ENCODE measurements around the gene B4GALT2. TPM values are rescaled to one million over a fixed set of nuclear protein-coding genes. Genes with fewer than 3 reads are reported as not detected.

B4GALT2 gene
- total and polyA plus RNA-seq, 2 of the 8 experiments (the other 6 are each of a cell fraction or from before 2014, with no cell fraction given), result 56.5 to 121 TPM

DNA sequence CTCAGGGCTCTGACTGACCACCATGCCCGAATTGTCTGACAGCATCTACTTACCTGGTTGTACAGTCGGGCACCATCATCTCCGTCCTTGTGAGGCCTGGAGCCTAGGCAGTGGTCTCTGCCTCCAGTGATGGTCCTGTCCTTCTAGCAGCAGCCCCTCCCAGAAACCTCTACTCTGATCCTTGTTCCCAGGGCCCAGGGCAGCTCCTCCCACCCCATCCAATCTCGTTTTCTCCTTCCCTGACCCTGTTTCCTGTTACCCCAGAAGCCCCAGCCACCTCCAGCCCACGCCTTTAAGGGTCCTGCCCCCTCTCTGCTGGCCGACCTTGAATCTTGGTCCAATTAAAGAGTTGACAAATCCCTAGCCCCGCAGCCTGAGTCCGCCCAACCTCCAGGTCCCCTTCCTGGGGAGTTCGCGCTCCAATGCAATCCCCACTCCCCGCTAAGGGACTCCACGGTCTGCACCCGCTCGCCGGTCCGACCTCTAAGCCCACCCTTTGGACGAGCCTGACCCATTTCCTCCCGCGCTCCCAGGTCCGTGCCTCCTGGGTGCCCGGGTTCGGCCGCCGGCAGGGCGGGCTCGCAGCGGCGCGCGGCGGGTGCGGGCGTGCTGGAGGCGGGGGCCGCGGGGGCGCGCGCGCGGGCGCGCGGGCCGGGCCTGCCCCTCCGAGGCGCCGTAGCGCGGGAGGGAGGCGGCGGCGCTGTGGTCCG is at the start of gene B4GALT2 (continued):
- TF ChIP-seq RBBP5 (IDR thresholded peaks at IDR 0.05; ENCODE audit: borderline replicate concordance, low read depth, low read length) (no peak; the same call in 1 of the 2 replicates), SUZ12 (IDR thresholded peaks at IDR 0.05; ENCODE audit: low read length) (no peak), SP2 (IDR thresholded peaks at IDR 0.05; ENCODE audit: low read length) (no peak), ASH2L (IDR thresholded peaks at IDR 0.05; ENCODE audit: low read length) (peak; percentile 38), CEBPB (IDR thresholded peaks at IDR 0.05; ENCODE audit: low read depth, low read length) (no peak), TBP (IDR thresholded peaks at IDR 0.05; ENCODE audit: low read depth, low read length) (no peak), POU5F1 (IDR thresholded peaks at IDR 0.05; ENCODE audit: low read depth, low read length) (no peak), SIN3A (conservative IDR thresholded peaks at IDR 0.05 in 1 of 2, IDR thresholded peaks at IDR 0.05 in 1 of 2; ENCODE audit: low read depth in 1 of 2, low read length in 2 of 2) (peak; percentile 22 to 73; a peak in 1 of 4 replicates), RAD21 (IDR thresholded peaks at IDR 0.05 in 1 of 2, conservative IDR thresholded peaks at IDR 0.05 in 1 of 2; ENCODE audit: low read depth in 2 of 2, low read length in 2 of 2) (no peak), SIX5 (IDR thresholded peaks at IDR 0.05; ENCODE audit: low read depth, low read length) (no peak), KDM5A (IDR thresholded peaks at IDR 0.05; ENCODE audit: low read length) (no peak), PHF8 (conservative IDR thresholded peaks at IDR 0.05; ENCODE audit: low read depth, low read length) (peak; percentile 49; the same call in 1 of the 2 replicates), TCF12 (IDR thresholded peaks at IDR 0.05; ENCODE audit: low read depth, low read length) (no peak), TAF7 (optimal IDR thresholded peaks at IDR 0.05; ENCODE audit: borderline replicate concordance, low read depth, low read length) (no peak), BACH1 (IDR thresholded peaks at IDR 0.05; ENCODE audit: low read length) (no peak), KDM4A (IDR thresholded peaks at IDR 0.05; ENCODE audit: low read depth, low read length, severe bottlenecking) (peak; percentile 84)

Data from H1 (cell line).